Activated CD4-positive, alpha-beta T cell treated with anti-CD3 and anti-CD28 coated beads, Interleukin-2, amount 50 U/mL, for 48 hours (primary cell): ENCODE results near the gene LRGUK.
"Not testable (repeated sequence)": the region's sequence is repeated elsewhere in the genome, so short reads cannot be mapped to it uniquely, and the experiment has no call there.

Experiments used
- DNase-seq, 2 experiments: peaks; one replicate each; pipeline ENCODE4 v3.0.0-alpha.2; 2020

Gene LRGUK

GRCh38 chr7:134187893-134188292, 60.8 kb downstream of the LRGUK start:
- no peak for DNase-seq

- DNase-seq: no peak
Observed at GRCh38 chr7:134188311-134188710, 61.2 kb downstream of the LRGUK start.

- DNase-seq: no peak
Observed at GRCh38 chr7:134189559-134189958, 62.4 kb downstream of the LRGUK start.

- DNase-seq: no peak
Observed at GRCh38 chr7:134191876-134192275, 64.7 kb downstream of the LRGUK start.

GRCh38 chr7:134193240-134193639, 66.1 kb downstream of the LRGUK start:
- DNase-seq: no peak

GRCh38 chr7:134195252-134195651, 68.1 kb downstream of the LRGUK start:
- no peak for DNase-seq

GRCh38 chr7:134196439-134196838, 69.3 kb downstream of the LRGUK start:
- DNase-seq: no peak

- DNase-seq: no peak
Observed at GRCh38 chr7:134197345-134197744, 70.2 kb downstream of the LRGUK start.

- no peak for DNase-seq
Observed at GRCh38 chr7:134200970-134201369, 73.8 kb downstream of the LRGUK start.

GRCh38 chr7:134201569-134202261, 74.6 kb downstream of the LRGUK start:
- no peak for DNase-seq

- DNase-seq: no peak
Observed at GRCh38 chr7:134203186-134203889, 76.2 kb downstream of the LRGUK start.

- DNase-seq: no peak
Observed at GRCh38 chr7:134209322-134210015, 82.3 kb downstream of the LRGUK start.

GRCh38 chr7:134210227-134210626, 83.1 kb downstream of the LRGUK start:
- DNase-seq: no peak

GRCh38 chr7:134210976-134211663, 84.0 kb downstream of the LRGUK start:
- no peak for DNase-seq

GRCh38 chr7:134211817-134212216, 84.7 kb downstream of the LRGUK start:
- no peak for DNase-seq

GRCh38 chr7:134212576-134213546, 85.7 kb downstream of the LRGUK start:
- no peak for DNase-seq

- no peak for DNase-seq
Observed at GRCh38 chr7:134220236-134220635, 93.1 kb downstream of the LRGUK start.

- not testable (repeated sequence) for DNase-seq
Observed at GRCh38 chr7:134231296-134231695, 104.2 kb downstream of the LRGUK start.

GRCh38 chr7:134234216-134234615, 107.1 kb downstream of the LRGUK start:
- no peak for DNase-seq

GRCh38 chr7:134245253-134245652, 118.1 kb downstream of the LRGUK start:
- no peak for DNase-seq

- DNase-seq: no peak
Observed at GRCh38 chr7:134246347-134246746, 119.2 kb downstream of the LRGUK start.

- DNase-seq: no peak
Observed at GRCh38 chr7:134246761-134247160, 119.6 kb downstream of the LRGUK start.
